Right lobe of liver (tissue), 6 donors: ENCODE data around the gene SLX4IP. TPM values are rescaled to one million over a fixed set of nuclear protein-coding genes. Genes with fewer than 3 reads are reported as not detected.

Experiments used
- ATAC-seq, 4 donors: fragments of 200-7000 bp; cut with Tn5 transposase; one replicate each; pipeline ENCODE4 v1.9.1; 2020; ENCODE audit warnings: mild to moderate bottlenecking in 4 of 4, moderate library complexity in 4 of 4
- DNase-seq, 3 donors: peaks; one replicate each; pipeline ENCODE4 v3.0.0-alpha.2; 2020
- H3K27ac ChIP-seq, 3 donors: fragments of 200-600 bp; one replicate each; pipeline ENCODE4 v1.8.0; 2022
- H3K27me3 ChIP-seq, 2 donors: fragments of 200-600 bp; one replicate each; pipeline ENCODE4 v1.8.0; 2022
- H3K36me3 ChIP-seq, 4 donors: fragments of 200-600 bp; sonication (generic) in 1 of 4; one replicate each; pipeline versions ENCODE4 v1.5.1 to v1.8.0; 2017 to 2022; ENCODE audit warnings: control low read depth in 1 of 4
- H3K4me1 ChIP-seq, 4 donors: fragments of 200-600 bp; sonication (generic) in 1 of 4; one replicate each; pipeline versions ENCODE4 v1.5.1 to v1.8.0; 2017 to 2022; ENCODE audit warnings: control low read depth in 1 of 4
- H3K4me3 ChIP-seq, 3 donors: fragments of 200-600 bp; one replicate each; pipeline ENCODE4 v1.8.0; 2022
- H3K9me3 ChIP-seq, 4 donors: fragments of 200-600 bp; sonication (generic) in 1 of 4; one replicate each; pipeline versions ENCODE4 v1.5.1 to v1.8.0; 2017 to 2022; ENCODE audit warnings: control low read depth in 1 of 4
- POLR2A ChIP-seq: fragments of 450-650 bp; IDR thresholded peaks from one replicate; pipeline ENCODE4 v1.6.1; 2017; ENCODE audit warnings: antibody characterized with exemption, mild to moderate bottlenecking
- WGBS: methylation state at CpG from one replicate; pipeline ENCODE4 v1.1.6; 2018; ENCODE audit warnings: low coverage, low lambda C conversion rate; ENCODE audit not compliant: insufficient coverage; ENCODE audit errors: missing lambda C conversion rate; 5-methylcytosine and 5-hydroxymethylcytosine counted together
- intact Hi-C, 2 donors: fragments of 100-400 bp; cut with DNase I; formaldehyde crosslinking; loops; one replicate each; pipeline versions ENCODE4 v1.11.2 to v1.14.1; 2022
- total RNA-seq, 6 experiments: library from RNA; depleted of rRNA in 2 of 6; stranded (reverse); fragments of >200 nt in 2 of 6; fragmentation: NEBNext Ultra II Directional in 3 of 6; extraction: Animal tissue kit (Norgen Biotek cat#: 25700) in 3 of 6; gene quantifications; one replicate each; pipeline versions ENCODE4 v1.1.0 to v1.2.4, GENCODE V29; 2016 to 2023
- TF ChIP-seq, protein P1 (sequence below), 4 donors: fragments of 200-600 bp in 3 of 4; fragments of 450-650 bp in 1 of 4; IDR thresholded peaks; one replicate each; pipeline versions ENCODE4 v1.5.1 to v1.8.0; 2016 to 2022; ENCODE audit warnings: antibody characterized with exemption in 4 of 4, mild to moderate bottlenecking in 2 of 4
- donor health status: DM: no; HTN: yes; CAD: no.
- donor health status: DM: no; HTN: no; CAD: no.
- donor health status: DM: no; HTN: no; CAD: no.
- donor health status: DM: no; HTN: yes; CAD: no.
- donor health status: DM: no; HTN: yes; CAD: no.

The SLX4IP gene
- total RNA-seq, 6 experiments from 2014 or later = 2.0 to 4.0 (median 3.5) TPM

DNA sequence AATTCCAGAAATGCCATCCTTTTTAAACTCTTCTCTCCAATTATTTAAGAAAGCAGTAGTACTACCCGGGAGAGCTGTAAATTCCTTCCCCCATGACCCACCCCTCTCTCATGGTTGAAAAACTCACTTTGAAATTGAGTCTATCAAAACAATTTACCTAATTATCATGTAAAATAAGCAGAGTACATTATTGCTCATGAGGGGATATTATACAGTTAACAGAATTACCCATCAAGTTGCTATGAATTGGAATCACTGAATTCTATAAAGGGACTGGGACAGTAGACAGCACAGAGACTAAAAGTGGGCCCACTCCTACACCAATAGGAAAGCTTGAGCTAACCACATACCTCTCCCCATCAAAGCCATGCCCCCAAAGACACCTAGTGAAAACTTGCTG, 222.3 kb downstream of the SLX4IP start:
- no peak for DNase-seq
- no peaks in the 10 kb centered on the region for H3K9me3 ChIP-seq
- H3K27ac ChIP-seq = no peak overlapping the region
- TF ChIP-seq POLR2A = no peak
- TF ChIP-seq, protein P1, sequence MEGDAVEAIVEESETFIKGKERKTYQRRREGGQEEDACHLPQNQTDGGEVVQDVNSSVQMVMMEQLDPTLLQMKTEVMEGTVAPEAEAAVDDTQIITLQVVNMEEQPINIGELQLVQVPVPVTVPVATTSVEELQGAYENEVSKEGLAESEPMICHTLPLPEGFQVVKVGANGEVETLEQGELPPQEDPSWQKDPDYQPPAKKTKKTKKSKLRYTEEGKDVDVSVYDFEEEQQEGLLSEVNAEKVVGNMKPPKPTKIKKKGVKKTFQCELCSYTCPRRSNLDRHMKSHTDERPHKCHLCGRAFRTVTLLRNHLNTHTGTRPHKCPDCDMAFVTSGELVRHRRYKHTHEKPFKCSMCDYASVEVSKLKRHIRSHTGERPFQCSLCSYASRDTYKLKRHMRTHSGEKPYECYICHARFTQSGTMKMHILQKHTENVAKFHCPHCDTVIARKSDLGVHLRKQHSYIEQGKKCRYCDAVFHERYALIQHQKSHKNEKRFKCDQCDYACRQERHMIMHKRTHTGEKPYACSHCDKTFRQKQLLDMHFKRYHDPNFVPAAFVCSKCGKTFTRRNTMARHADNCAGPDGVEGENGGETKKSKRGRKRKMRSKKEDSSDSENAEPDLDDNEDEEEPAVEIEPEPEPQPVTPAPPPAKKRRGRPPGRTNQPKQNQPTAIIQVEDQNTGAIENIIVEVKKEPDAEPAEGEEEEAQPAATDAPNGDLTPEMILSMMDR (IDR thresholded peaks at IDR 0.05) = no peak
- H3K27me3 ChIP-seq = no peaks in the 10 kb centered on the region
- no peaks in the 10 kb centered on the region for H3K36me3 ChIP-seq
- intact Hi-C loops = no loop called here
- H3K4me3 ChIP-seq = no peak overlapping the region
- no peaks in the 10 kb centered on the region for H3K4me1 ChIP-seq
- ATAC-seq = no peak
- 82% methylated on average over 1 of the region's 1 CpG for WGBS

DNA sequence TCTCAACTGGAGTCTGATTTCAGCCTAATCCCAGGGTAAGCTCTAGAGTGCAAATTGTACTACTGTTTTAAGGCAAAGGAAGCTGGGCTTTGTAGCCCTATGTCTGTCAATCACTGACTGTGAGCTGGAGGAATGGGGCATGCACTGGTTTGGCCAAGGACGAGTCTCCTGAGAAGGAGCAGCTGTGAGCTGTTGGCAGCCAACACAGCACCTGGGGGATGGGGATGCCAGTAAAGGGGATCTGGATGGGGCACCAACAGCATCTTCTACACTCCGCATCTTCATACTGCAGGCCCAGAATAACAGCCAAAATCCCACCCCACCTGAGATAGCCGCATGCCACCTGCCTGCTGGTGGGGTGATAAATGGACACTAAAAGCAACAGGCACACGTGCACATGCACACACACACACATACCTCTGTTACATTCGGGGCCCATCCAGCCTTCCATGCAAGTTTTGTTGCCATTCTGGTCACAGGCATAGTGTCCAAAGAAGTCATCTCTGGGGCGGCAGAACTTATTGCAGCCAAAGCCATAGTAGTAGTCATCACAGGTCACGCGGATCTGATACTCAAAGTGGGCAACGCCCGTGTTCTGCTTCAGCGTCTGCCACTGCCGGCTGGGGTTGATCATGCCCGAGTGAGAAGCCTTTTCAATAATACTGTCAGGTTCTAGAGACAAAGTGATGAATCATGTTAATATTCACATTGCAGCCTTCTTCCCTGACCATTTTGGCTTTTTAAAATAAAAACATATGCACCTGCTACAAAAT, 223.1 kb downstream of the SLX4IP start:
- no peak for ATAC-seq

DNA sequence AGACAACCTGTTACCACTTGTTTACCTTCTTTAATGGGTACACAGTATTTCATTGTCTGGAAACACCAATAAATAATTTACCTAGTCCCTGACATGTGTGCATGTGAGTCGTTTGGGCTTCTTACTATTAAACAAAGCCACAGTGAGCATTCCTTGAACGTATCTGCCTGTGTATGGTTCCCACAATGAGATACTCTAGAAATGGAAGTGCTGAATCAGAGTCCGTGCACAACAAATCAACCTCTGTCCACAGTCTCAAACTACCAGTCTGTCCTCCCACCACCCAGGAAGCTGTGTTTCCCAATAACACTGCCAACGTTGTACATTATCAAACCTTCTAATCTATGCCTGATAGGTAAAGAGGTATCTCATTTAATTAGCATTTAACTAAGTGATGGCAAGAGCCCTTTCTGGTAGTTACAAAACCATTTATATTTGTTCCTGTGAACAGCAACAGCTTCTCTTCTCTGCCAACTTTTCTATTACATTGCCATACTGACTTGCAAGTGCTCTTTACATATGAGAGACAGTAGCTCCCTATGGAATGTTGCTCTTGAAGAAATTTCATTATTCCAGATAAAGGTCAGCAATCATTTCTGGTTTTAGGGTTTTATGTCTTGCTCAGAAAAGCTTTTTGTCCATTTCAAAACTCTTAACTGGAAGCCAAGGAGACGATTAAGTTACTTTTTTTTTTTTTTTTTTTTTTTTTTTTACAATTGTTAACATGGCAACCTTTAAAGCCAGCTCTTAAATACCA, 223.9 kb downstream of the SLX4IP start:
- no peak overlapping the region for H3K4me3 ChIP-seq
- DNase-seq (no peak), ATAC-seq (no peak)
- no peaks in the 10 kb centered on the region for H3K27me3 ChIP-seq
- no peaks in the 10 kb centered on the region for H3K4me1 ChIP-seq
- TF ChIP-seq, protein P1 (IDR thresholded peaks at IDR 0.05) = no peak
- TF ChIP-seq POLR2A = no peak
- no peaks in the 10 kb centered on the region for H3K9me3 ChIP-seq
- intact Hi-C loops = no loop called here
- H3K36me3 ChIP-seq = no peaks in the 10 kb centered on the region
- WGBS = 53% methylated on average over 5 of the region's 5 CpGs
- H3K27ac ChIP-seq = no peak overlapping the region

More for the DNA sequence above, 223.1 kb downstream of the SLX4IP start:
- no peak overlapping the region for H3K4me3 ChIP-seq
- H3K9me3 ChIP-seq = no peaks in the 10 kb centered on the region
- H3K36me3 ChIP-seq = no peaks in the 10 kb centered on the region
- TF ChIP-seq, protein P1 (IDR thresholded peaks at IDR 0.05) = no peak
- no peak for TF ChIP-seq POLR2A
- DNase-seq = no peak
- WGBS = 80% methylated on average over 7 of the region's 13 CpGs
- H3K4me1 ChIP-seq = no peaks in the 10 kb centered on the region
- no peak overlapping the region for H3K27ac ChIP-seq
- intact Hi-C loops = no loop called here
- no peaks in the 10 kb centered on the region for H3K27me3 ChIP-seq

DNA sequence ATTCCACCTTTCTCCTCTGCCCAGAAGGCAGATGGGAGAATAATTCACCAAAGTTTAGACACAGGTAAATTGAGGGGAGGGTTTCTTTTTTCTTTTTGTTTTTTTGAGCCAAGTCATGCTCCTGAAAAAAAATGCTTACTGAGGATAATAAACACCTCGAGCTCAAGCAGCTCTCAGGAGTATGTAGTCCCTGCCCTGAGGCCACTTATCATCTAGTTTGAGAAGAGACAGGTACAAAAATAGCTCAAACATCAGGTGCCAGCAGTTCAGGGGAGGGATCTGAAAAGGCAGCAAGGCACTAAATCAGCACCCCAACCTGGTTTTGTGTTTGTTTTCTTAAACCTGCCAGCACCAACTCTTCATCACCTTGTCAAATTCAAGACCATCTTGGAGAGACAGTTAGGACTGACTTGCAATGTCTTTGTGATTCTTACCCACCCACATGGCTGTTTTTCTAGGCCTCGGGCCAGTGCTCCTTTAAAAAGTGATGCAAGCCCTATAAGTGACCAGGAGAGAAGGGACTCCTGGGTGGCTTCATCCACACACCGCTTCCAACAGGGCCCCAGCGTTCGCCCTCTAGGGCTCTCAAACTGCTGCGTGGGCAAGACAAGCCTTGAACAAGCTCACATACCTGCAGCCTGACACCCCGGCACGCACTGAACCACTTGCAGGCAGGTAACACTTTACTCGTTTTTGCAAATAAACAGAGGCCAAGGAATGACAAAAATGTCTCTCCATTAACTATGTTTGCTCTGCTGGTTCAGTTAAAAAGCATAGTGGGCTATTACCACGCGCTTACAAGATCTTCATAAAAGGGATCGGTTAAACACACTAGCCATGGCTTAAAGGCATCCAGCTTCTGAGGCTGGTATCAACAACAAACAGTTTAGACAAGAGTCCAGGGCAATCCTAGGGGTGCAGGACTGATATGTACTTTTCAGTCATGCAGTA, 224.8 kb downstream of the SLX4IP start:
- H3K27me3 ChIP-seq = no peaks in the 10 kb centered on the region
- ATAC-seq (no peak), DNase-seq (no peak)
- H3K9me3 ChIP-seq = no peaks in the 10 kb centered on the region
- no peak overlapping the region for H3K4me3 ChIP-seq
- 86% methylated on average over 5 of the region's 12 CpGs for WGBS
- TF ChIP-seq, protein P1 (IDR thresholded peaks at IDR 0.05) = no peak
- no peak for TF ChIP-seq POLR2A
- H3K4me1 ChIP-seq = no peaks in the 10 kb centered on the region
- peak overlapping the region in 1 of 3 donors; percentile 18 for H3K27ac ChIP-seq
- no peaks in the 10 kb centered on the region for H3K36me3 ChIP-seq
- intact Hi-C loops = no loop called here
